Keratinocyte (primary cell): Measurements from ENCODE around the gene NACAD.

Experiments
- EZH2 ChIP-seq: IDR thresholded peaks from one replicate; pipeline ENCODE4 v1.6.1; 2012; ENCODE audit warnings: inconsistent platforms, mild to moderate bottlenecking, low read length, moderate library complexity
- TF ChIP-seq, protein P1 (sequence below), 3 experiments: IDR thresholded peaks in 1 of 3; conservative IDR thresholded peaks in 1 of 3; optimal IDR thresholded peaks in 1 of 3; 2 replicates in 2 of 3; 3 replicates in 1 of 3; pipeline versions ENCODE3 to v1.5.1; 2011; ENCODE audit warnings: low read length in 3 of 3, mild to moderate bottlenecking in 3 of 3, moderate library complexity in 2 of 3, control low read depth in 1 of 3, inconsistent platforms in 1 of 3; ENCODE audit not compliant: insufficient read depth in 2 of 3; ENCODE audit errors: extremely low read depth in 1 of 3

GRCh38 chr7:45060295-45060694 is 28.5 kb downstream of the NACAD start:
- TF ChIP-seq, protein P1, sequence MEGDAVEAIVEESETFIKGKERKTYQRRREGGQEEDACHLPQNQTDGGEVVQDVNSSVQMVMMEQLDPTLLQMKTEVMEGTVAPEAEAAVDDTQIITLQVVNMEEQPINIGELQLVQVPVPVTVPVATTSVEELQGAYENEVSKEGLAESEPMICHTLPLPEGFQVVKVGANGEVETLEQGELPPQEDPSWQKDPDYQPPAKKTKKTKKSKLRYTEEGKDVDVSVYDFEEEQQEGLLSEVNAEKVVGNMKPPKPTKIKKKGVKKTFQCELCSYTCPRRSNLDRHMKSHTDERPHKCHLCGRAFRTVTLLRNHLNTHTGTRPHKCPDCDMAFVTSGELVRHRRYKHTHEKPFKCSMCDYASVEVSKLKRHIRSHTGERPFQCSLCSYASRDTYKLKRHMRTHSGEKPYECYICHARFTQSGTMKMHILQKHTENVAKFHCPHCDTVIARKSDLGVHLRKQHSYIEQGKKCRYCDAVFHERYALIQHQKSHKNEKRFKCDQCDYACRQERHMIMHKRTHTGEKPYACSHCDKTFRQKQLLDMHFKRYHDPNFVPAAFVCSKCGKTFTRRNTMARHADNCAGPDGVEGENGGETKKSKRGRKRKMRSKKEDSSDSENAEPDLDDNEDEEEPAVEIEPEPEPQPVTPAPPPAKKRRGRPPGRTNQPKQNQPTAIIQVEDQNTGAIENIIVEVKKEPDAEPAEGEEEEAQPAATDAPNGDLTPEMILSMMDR (optimal IDR thresholded peaks at IDR 0.05 in 1 of 3, IDR thresholded peaks at IDR 0.05 in 1 of 3, conservative IDR thresholded peaks at IDR 0.05 in 1 of 3; ENCODE audit: extremely low read depth in 1 of 3, insufficient read depth in 2 of 3, low read length in 3 of 3) = no peak
- no peak for TF ChIP-seq EZH2
